Measurements from ENCODE around the gene SCG2. TPM values are rescaled to one million over a fixed set of nuclear protein-coding genes. Genes with fewer than 3 reads are reported as not detected.
A peak's percentile ranks its signal among the peaks of the same experiment; 100 is the strongest.

SCG2 gene
- total and polyA plus RNA-seq, 10 donors = 0.13 to 0.39 (median 0.17) TPM; not detected in 5

DNA sequence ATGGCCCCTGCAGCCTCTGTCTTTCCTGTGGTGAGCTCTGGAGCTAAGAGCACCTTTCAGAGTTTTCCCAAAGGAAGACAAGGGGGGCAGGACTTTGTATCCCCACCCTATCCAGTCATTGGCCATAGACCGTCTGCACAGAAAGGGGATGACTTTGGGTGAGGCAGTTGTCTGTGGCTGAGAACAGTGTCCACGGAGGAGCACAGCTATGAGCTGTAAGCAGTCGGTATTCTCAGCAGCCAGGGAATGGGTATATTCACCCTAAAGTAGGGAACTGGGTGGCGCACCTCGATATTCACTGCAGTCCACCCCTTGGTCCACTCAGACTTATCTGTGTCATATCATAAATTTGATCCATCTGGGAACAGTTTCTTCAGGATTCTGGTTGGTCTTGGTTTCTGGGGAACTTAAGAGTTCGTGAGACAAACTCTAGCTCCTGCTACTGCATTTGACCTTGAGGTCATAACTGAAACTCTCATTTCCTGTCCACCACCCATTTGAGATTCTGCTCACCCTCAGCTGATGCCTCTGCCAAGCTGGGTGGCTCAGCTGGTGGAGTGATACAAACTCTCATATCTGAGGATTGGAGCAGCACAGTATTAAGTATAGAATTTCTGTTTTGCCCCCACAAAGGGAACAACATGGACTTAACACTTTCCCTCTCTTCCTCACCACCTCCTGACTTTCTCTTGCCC is 45.2 kb upstream of the SCG2 start:
- intact Hi-C loops (cut with DNase I; ENCODE audit: low total_unique reads) = no loop called here
- DNase-seq = no peak

DNA sequence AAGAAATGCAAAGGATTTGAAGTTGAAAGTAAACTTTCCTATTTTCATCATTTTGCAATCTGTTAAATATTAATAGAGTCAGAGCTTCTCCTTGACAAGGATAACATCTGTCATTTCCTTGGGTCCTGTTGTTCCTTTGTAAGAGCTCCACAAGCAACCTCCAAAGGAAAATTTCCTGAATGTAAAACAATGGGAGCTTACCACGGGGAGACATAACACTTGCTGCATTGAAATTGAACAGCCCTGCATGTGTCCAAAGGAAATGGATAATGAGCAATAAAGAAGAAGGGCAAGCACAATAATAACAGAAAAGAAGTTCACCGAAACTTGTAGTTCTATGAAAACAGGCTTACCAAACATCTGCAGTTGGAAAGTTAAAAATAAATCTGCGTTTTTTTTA is 42.0 kb upstream of the SCG2 start:
- intact Hi-C loops (cut with DNase I; ENCODE audit: low total_unique reads) = no loop called here
- no peak for DNase-seq
- no peaks in the 10 kb centered on the region for H3K27me3 ChIP-seq (replicated peaks in 1 of 7)
- no peaks in the 10 kb centered on the region for H3K4me1 ChIP-seq
- no peaks in the 10 kb centered on the region for H3K9me3 ChIP-seq
- TF ChIP-seq CTCF (IDR thresholded peaks at IDR 0.05 in 8 of 11, conservative IDR thresholded peaks at IDR 0.05 in 3 of 11) = no peak
- no peak for TF ChIP-seq POLR2AphosphoS5 (IDR thresholded peaks at IDR 0.05)
- 35 to 46% (median 42%) methylated on average over 3 of the region's 3 CpGs for WGBS, 5 donors
- no peaks in the 10 kb centered on the region for H3K36me3 ChIP-seq
- H3K27ac ChIP-seq = no peak overlapping the region
- no peak overlapping the region for H3K4me3 ChIP-seq

More for the DNA sequence above, 45.2 kb upstream of the SCG2 start:
- no peaks in the 10 kb centered on the region for H3K36me3 ChIP-seq
- H3K4me3 ChIP-seq = no peak overlapping the region
- no peak overlapping the region for H3K27ac ChIP-seq
- no peaks in the 10 kb centered on the region for H3K27me3 ChIP-seq (replicated peaks in 1 of 7)
- H3K9me3 ChIP-seq = no peaks in the 10 kb centered on the region
- TF ChIP-seq POLR2AphosphoS5 (IDR thresholded peaks at IDR 0.05) (no peak), CTCF (IDR thresholded peaks at IDR 0.05 in 8 of 11, conservative IDR thresholded peaks at IDR 0.05 in 3 of 11) (no peak), POLR2A (IDR thresholded peaks at IDR 0.05) (no peak)
- 79 to 90% (median 83%) methylated on average over 5 to 6 of the region's 6 CpGs for WGBS, 5 donors
- no peaks in the 10 kb centered on the region for H3K4me1 ChIP-seq

DNA sequence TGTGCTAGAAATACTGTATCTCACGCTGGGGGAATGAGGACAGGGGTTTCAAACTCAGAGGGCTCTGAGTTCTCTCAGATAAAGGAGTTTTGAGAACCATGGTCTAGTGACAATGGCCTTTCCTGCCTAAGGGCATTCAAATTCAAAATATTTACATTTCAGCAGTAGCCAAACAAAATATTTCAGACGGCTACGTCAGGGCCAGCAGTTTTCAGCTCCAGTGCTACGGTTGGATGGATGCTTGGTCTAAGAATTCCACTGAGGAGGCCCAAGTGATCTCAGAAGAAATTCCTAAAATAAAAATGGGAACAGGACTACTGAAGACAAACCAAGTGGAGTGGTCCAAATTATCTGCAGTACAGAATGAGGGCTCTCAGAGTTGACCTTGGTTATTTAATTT is 41.1 kb upstream of the SCG2 start:
- H3K27ac ChIP-seq = peak overlapping the region in 1 of 8 donors; percentile 47
- no peaks in the 10 kb centered on the region for H3K27me3 ChIP-seq (replicated peaks in 1 of 7)
- peaks cover 0 to 4% (median 0%) of the 10 kb centered on the region in 8 donors for H3K9me3 ChIP-seq
- no peak for DNase-seq
- TF ChIP-seq POLR2AphosphoS5 (IDR thresholded peaks at IDR 0.05) (no peak), CTCF (IDR thresholded peaks at IDR 0.05 in 8 of 11, conservative IDR thresholded peaks at IDR 0.05 in 3 of 11) (no peak), POLR2A (IDR thresholded peaks at IDR 0.05) (no peak)
- no peaks in the 10 kb centered on the region for H3K36me3 ChIP-seq
- WGBS, 5 donors = 77 to 87% (median 80%) methylated on average over 4 of the region's 4 CpGs
- intact Hi-C loops (cut with DNase I; ENCODE audit: low total_unique reads) = no loop called here
- no peaks in the 10 kb centered on the region for H3K4me1 ChIP-seq
- H3K4me3 ChIP-seq = no peak overlapping the region

DNA sequence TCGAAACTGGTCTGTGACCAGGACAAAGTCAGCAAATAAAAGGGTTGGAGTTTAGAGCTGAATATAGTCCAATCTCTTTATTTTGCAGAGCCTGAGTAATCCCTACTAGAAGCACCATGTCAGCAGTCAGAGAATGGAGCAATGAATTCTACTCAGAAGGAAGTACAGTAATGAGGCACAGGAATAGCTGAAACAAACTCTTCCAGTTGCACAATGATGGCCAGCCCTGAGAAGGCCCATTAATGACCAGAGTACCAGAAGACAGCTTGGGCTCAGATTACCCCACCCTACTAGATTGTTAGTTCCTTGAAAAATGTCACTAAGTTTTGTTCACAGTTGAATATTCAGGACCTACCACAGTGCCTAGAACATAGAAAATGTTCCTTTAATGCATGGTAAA is 40.3 kb upstream of the SCG2 start:
- Histone ChIP-seq H3K4me1 (no peaks in the 10 kb centered on the region), H3K27me3 (replicated peaks in 1 of 7) (no peaks in the 10 kb centered on the region), H3K9me3 (peaks cover 0 to 4% (median 0%) of the 10 kb centered on the region in 8 donors), H3K36me3 (no peaks in the 10 kb centered on the region), H3K27ac (peak overlapping the region in 1 of 8 donors; percentile 53), H3K4me3 (no peak overlapping the region)
- intact Hi-C loops (cut with DNase I; ENCODE audit: low total_unique reads) = no loop called here
- DNase-seq = no peak
- TF ChIP-seq POLR2AphosphoS5 (IDR thresholded peaks at IDR 0.05) (no peak), CTCF (IDR thresholded peaks at IDR 0.05 in 8 of 11, conservative IDR thresholded peaks at IDR 0.05 in 3 of 11) (no peak), POLR2A (IDR thresholded peaks at IDR 0.05) (no peak)
- WGBS, 5 donors = 84 to 96% (median 92%) methylated on average over 1 of the region's 1 CpG

Measured in spleen (tissue), 11 donors.